GM21723 (cell line): ENCODE results near the gene THSD4.
"Not testable (repeated sequence)": the region's sequence is repeated elsewhere in the genome, so short reads cannot be mapped to it uniquely, and the experiment has no call there.

Experiments used
- ATAC-seq: cut with Tn5 transposase; IDR thresholded peaks from one replicate; pipeline ENCODE4 v1.9.1; 2021; ENCODE audit warnings: mild to moderate bottlenecking, moderate library complexity; ENCODE audit not compliant: unreplicated experiment

THSD4 gene

DNA sequence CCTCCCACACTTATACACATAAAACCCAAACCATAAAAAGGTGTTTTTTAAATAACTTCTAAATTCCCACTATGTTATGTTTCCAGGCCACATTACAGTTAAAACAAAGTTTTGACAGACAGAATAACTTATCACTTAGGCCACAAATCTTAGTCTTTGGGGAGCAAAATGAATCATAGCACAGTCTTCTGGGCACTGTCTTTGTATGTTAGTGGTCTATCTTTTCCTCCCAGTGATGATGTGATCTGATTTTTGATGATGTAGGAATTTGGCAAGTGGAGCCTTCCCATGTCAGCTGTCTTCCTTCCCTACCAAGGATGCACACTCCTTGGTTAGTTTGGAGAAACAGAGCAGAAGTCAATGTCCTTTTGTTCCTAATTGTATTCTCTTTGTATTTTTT is 67.3 kb downstream of the THSD4 start:
- ATAC-seq, result no peak

DNA sequence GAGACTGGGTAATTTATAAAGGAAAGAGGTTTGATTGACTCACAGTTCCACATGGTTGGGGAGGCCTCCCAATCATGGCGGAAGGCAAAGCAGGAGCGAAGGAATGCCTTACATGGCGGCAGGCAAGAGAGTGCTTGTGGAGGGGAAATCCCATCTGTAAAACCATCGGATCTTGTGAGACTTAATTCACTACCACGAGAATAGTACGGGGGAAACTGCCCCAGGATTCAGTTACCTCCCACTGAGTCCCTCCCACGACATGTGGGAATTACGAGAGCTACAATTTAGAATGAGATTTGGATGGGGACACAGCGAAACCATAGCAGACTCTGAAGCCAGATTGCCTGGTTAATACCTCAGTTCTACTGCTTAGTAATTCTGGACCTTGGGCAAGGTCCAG is 67.8 kb downstream of the THSD4 start:
- ATAC-seq, result no peak

DNA sequence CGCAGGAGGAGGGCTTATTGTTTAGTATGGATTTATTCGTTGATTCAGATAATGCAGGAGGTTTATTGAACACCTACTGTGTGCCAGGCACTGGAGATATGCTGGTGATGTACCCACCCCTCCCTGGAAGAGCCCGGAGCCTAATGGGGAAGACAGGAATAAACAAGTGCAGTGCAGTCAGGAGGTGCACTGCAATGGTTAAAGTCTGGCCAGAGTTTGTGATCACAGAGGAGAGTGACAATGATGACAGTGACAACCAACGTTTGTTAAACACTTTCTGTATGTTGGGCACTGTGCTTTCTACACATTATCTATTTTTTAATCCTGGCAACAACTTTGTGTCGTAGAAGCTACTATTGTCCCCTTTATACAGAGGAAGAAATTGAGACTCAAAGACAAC is 70.4 kb downstream of the THSD4 start:
- no peak for ATAC-seq

DNA sequence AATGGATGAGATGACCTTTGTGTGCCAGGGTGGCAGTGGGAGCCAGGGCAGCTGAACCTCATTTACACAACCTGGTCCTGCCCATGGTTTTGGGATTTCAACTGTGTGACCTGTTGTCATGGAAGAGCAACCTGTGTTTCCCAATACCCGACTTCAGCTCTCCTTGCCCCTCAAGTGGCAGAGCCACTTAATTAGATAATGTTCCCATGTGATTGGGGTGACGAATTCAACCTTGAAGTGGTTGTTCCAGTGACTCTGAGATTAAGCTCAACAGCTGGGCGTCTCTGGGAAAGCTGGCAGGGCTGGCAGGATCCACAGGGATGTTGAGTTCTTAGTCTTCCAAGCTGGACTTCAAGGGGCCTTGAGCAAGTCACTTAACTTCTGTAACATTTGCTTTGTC is 71.0 kb downstream of the THSD4 start:
- ATAC-seq, result no peak

DNA sequence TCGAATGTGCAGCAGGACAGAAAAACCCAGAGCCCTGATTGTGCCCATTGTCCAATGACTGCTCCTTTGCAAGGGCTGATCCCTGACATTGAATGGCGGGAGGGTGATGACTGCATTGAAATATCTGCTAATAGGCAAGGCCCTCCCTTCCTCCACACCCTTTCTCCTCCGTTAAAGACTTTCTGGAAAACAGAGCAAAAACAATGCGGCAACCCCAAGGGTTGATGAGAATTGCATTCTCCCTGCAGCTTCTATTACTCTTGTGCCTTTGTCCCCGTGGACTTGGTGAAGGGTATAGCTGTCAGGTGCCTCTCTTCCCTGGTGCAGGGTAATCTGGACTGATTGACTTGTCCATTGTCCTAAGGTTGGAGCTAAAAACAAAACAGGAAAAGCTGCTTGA is 71.8 kb downstream of the THSD4 start:
- ATAC-seq, result no peak

DNA sequence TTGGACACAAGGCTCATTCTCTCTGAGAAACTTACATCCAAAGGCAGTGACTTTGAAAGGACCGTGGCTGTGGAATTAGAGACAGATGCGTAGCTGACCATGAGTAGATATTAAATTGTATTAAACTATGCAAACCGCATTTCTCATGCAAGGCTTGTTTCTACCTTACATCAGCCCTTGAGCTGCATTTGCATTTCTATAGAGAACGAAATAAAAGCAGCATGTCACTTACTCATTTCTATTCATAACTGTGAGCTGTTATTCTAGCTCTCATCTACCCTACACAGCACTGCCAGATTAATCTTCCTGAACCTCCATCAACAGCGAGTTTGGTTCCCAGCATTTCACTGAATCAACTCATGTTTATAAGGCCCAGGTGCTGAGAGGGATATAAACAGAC is 72.3 kb downstream of the THSD4 start:
- no peak for ATAC-seq

DNA sequence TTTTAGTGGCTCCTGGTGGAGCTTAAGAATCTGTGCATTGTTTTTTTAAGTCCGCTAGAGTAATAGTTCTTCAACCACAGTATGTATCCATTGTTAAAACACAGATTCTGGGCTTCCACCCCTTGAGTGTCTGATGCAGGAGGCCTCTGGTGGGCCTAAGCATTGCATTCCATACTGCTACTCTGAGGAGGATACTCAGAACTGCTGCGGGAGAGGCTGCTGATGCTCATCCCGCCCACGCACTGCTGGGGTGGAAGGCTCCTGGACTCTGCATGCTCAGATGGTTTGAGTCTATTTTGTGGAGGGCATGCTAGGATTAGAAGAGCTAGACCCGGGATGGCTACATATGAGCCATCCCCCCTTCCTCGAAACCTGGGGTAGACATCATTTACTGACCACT is 74.4 kb downstream of the THSD4 start:
- ATAC-seq, result no peak

DNA sequence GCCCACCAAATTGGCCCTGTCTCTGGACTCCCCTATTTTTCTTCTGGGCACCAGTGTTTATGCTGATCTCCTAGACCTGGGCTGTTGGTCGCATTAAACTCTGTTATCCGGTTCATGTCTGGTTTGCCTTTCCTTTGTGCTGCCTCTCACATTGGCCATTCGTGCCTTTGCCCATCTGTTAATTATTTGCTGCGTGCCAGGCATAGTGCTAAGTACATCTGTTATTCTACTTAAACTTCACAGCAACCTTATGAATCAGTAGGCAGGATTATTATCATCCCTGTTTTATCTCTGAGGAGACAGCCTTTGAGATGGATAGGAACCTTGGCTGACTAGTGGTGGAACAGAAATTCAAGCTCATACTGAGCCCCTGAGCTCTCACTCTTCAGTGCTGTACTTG is 76.0 kb downstream of the THSD4 start:
- no peak for ATAC-seq

DNA sequence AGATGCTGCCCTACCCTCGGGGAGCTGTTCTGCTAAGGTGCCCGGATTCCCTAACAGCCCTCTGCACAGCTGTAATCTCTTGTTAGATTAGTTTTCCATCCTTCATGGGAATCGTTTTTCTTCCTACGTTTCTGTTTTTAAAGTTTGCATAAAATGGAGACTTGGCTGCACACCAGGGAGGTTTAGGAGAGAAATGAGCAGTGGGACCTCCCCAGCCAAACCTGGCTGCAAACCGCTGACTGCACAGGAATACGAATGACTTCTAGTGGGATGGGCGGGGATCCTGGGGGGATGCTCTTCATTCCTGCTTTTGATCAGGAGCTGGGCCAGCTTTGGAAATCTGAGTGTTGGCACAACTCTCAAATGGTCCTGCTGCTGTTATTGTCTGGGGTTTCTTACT is 77.5 kb downstream of the THSD4 start:
- ATAC-seq, result no peak

DNA sequence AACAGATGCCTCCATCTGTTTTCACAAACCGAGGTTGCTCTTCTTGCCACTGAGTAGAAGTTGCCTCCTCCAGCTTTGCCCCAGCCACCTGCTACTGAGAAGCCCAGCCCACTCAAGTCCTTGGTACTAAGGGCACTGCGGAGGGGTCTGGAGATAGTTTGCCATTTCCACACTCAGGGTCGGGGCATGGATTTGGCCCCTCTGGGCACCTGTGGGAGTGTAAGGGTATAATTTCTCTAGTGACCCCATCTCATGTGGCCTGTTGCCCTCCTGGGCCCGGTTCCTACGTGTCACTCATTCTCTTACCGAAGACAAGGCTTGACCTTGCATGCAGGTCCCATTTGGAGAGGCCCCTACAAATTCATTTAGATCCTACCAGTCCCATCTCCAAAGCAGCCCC is 79.0 kb downstream of the THSD4 start:
- ATAC-seq, result no peak

DNA sequence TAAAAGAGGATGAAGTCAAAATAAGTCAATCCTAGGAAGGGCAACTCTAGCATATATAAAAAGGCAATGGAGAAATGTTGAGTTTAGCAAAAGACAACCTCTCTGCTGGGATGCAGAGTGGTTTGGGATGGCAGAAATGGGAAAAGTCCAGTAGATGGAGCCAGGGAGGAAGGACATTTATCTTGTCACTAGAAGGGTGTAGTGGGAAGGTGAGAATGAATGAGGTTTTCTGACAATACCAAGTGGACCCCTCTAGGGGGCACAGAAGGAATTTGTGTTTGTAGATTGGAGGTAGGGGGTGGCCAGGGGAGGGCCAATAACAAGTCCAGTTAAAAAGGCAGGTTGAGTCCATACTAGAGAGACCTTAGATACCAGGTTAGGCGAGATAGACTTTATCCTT is 80.0 kb downstream of the THSD4 start:
- no peak for ATAC-seq

DNA sequence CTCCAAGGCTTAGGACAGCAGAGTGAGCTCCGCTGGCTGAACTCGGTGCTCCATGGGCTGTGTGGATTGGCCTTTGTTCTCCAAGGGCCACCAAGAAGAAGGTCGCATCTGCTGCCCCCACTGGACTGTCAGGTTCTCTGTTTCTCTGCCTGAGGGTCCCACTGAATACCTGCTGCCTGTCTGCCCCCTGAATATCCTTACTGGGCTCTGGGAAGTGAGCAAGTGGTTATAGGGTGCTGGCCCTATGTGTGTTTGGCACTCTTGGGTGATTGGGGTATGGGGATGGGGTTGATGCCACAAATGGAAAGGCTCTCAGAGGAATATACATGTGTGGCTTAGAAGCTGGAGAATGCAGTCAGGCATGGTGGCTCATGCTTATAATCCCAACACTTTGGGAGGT is 82.3 kb downstream of the THSD4 start:
- ATAC-seq, result no peak

DNA sequence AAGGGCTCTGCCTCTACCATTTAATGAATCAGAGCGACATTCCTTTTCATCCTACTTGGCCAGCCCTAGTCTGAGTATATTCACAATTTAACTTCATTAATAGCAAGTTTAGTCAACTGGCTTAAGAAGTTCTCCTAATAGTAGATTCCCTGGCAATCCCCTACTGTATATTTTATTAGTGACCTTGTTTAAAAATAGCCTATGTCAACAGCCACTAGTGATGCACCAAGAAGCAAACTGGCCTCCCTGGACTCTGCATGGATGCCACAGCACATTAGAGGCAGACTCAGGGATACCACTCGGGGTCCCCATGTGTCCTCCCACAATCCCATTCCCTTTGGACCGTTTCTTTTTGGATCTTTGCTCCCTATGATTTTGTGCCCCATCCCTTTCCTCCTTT is 83.6 kb downstream of the THSD4 start:
- ATAC-seq, result no peak

DNA sequence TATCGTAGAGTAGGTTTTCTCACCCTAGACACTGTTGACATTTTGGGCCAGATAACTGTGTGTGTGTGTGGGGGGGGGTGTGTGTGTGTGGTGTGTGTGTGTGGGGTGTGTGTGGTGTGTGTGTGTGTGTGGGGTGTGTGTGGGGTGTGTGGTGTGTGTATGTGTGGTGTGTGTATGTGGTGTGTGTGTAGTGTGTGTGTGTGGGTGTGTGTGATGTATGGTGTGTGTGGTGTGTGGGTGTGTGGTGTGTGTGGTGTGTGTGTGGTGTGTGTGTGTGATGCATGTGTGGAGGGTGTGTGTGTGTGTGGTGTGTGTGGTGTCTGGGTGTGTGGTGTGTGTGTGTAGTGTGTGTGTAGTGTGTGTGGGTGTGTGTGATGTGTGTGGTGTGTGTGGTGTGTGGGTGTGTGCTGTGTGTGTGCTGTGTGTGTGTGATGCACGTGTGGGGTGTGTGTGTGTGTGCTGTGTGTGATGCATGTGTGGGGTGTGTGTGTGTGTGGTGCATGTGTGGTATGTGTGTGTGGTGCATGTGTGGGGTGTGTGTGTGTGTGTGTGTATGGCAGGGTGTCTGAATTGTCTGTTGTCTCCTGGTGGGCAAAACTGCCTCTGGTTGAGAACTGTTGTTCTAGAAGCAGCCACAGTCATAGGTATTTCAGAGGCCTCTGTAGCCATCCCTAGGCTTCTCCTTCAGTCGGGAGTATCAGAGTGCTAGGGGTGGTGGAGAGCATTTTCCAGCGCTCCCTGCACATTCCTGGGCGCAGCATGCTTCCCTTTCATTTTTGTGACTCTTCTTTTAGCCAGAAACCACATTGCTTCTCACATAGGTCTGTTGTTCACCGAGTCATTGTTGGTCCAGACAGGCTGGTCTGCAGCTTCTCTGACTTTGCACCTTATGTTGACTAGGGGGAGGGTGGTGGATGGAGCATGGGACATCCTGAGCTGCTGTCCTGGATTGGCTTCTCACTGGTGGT is 84.4 kb downstream of the THSD4 start:
- no peak for ATAC-seq

DNA sequence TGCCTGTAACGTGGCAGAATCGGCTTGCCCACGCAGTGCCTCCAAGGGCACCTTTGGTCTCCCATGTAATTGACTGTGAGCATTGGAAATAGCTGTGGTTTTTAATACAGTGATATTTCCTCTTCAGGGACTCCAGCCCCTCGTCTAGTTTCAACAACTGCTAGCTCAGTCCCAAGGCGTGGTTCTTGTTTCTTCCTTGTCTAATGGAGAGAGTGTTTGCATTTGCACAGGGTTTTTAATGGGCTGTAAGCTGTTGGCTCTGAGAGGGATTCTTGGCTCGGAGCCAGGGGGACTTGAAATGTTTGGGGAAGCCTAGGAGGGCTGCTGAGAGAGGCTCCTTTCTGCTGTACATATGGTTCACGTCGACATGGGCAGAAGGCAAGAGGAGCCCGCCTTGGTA is 86.2 kb downstream of the THSD4 start:
- ATAC-seq, result no peak

DNA sequence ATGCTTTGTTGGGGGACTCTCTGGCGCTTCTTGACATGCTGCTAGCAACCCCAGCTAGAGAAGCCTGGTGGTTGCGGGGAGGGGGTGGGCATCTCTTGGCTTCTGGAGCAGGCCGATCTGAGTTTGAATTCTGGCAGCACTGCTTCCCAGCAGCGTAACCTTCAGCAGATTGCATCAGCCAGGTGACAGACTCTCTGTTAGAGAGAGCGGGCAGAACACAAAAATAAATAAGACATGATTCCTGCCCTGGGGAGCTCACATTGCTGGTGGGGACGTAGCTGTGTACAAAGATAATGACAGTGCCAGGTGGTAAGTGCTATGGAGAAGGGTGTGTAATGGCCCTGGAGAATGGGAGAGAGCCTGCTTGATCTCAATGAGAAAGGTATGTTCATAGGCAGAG is 87.4 kb downstream of the THSD4 start:
- ATAC-seq, result no peak

DNA sequence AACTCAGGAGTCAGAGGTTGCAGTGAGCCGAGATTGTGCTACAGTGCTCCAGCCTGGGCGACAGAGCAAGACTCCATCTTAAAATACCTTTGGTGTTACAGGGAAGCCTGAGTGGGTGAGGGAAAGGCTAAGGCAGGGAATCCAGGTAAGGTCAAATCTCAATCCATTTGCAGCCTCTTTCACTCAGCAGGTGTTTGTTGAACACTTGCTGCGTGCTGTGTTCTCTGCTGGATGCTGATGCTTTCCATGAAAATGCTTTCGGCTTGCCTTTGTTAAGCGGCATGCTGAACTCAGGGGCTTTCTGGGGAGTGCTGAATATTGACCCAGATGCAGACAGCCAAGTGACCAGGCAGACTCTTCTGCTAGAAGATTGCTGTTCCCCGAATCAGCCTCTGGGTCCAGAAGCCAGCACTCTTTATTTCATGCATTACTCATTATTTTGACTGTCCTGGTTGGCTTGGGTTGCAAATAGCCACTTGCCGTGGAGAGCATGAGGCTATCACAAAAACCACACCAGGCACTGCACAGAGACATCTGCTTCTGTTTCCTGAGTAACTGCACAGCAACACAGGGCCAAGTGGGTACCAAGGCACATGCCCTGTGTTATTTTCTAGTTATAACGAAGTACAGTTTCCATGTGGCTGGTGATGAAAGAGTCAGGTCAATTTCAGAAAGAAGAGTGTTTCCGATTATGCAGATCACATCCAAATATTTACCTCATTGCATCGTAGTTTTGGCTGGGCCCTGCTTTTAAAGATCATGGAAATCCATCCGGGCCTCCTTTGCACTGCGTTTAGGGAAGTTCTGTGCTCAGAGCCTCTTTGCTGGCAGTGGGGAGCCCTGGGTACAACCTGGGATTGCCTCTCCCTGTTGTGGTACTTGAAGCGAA is 88.6 kb downstream of the THSD4 start:
- ATAC-seq, result no peak

DNA sequence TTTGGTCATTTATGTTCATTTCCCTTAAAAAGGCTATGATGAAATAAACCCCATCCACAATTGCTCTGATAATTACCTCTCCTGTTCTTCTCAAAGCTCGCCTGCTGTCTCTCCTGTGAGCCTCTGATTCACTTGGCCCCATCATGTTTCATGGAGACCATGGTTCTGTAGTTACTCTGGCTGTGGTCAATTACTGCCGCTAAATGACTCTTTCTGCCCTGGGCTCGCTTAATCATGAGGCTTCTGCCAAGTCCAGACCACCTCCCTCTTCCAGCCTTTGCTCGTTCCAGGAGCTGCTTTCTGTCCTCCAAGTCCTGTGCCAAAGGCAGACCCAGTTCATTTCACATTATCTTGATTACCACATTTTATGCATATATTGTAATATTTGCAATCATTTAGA is 91.9 kb downstream of the THSD4 start:
- ATAC-seq, result no peak

DNA sequence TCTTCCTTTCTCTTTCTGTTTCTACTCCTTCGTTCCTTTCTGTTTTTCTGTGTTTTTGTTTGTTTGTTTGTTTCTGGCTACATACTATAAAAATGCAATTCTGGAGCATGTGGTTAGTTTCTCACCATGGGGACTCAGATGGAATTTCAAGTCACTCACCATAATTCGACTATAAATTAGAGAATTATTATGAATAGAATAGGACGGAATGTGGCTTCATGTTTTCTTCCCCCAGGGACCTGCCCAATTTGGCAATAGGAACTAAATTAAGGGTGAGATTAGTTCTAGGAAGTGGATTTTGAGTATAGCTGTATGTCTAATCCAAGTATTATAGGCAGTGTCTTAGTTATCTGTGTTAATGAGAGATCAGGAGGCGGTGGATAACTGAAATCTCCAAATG is 96.9 kb downstream of the THSD4 start:
- no peak for ATAC-seq

DNA sequence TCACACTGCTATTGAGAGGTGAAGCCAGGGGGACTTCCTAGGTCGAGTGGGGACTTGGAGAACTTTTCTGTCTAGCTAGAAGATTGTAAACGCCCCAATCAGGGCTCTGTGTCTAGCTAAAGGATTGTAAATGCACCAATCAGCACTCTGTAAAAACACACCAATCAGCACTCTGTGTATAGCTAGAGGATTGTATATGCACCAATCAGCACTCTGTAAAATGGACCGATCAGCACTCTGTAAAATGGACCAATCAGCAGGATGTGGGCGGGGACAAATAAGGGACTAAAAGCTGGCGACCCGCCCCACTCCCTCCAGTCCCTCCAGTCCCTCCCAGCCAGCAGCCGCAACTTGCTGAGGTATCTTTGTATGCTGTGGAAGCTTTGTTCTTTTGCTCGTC is 98.7 kb downstream of the THSD4 start:
- ATAC-seq, result not testable (repeated sequence)

DNA sequence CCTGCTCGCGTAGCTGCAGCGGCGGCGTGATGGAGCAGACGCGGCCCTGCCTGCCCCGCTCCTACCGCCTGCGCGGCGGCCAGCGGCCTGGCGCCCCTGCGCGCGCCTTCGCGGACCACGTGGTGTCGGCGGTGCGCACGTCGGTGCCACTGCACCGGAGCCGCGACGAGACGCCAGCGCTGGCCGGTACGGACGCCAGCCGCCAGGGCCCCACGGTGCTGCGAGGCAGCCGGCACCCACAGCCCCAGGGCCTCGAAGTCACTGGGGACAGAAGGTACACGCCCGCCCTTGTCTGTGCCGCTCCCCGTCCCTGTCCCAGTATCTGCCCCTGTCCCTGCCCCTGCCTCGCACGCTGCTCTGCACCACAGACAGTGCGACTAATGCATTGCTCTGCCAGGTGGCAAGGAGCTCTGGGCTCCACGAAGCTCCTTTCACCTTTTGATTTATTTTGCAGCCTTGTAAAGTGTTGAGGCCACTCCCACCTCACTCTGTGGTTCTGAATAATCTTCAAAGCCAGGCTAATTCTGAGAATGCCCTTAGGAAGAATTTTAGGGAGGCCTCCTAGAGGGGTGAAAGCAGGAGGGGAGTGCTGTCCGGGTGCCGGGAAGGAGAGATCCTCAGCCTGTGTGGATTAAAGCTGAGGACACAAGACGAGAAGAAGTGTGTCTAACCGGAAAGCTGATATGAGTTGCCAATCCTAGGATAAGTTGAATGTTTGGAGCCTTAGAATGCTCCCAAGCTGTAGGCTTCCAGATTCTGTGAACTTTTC is 100.0 kb downstream of the THSD4 start:
- ATAC-seq, result no peak
